Thyroid gland (tissue), 4 donors: ENCODE results near the gene CROCC2. TPM values are rescaled to one million over a fixed set of nuclear protein-coding genes. Genes with fewer than 3 reads are reported as not detected.

Experiments
- DNase-seq, 2 donors: peaks; one replicate each; pipeline ENCODE4 v3.0.0-alpha.2; 2019
- H3K27ac ChIP-seq, 3 donors: fragments of 200-600 bp; sonication (generic); 1 replicate in 2 of 3; 2 replicates in 1 of 3; pipeline ENCODE4 v1.5.1; 2016 to 2019; ENCODE audit warnings: mild to moderate bottlenecking in 1 of 3, moderate library complexity in 1 of 3
- H3K27me3 ChIP-seq: fragments of 200-600 bp; sonication (generic); one replicate; pipeline ENCODE4 v1.5.1; 2019
- H3K36me3 ChIP-seq, 2 donors: fragments of 200-600 bp; sonication (generic); one replicate each; pipeline ENCODE4 v1.5.1; 2016 to 2019
- H3K4me1 ChIP-seq, 2 donors: fragments of 200-600 bp; sonication (generic); one replicate each; pipeline ENCODE4 v1.5.1; 2017 to 2019
- H3K4me3 ChIP-seq, 3 donors: fragments of 200-600 bp; sonication (generic); replicated peaks in 1 of 3; 1 replicate in 2 of 3; 2 replicates in 1 of 3; pipeline ENCODE4 v1.5.1; 2016; ENCODE audit warnings: mild to moderate bottlenecking in 1 of 3
- H3K9me3 ChIP-seq: fragments of 200-600 bp; sonication (generic); one replicate; pipeline ENCODE4 v1.5.1; 2017
- CTCF ChIP-seq, 6 experiments: fragments of 200-600 bp in 3 of 6; fragments of 450-650 bp in 3 of 6; sonication (generic) in 3 of 6; IDR thresholded peaks; one replicate each; pipeline ENCODE4 v1.5.1; 2016 to 2019; ENCODE audit warnings: antibody characterized with exemption in 6 of 6, mild to moderate bottlenecking in 2 of 6, inconsistent platforms in 1 of 6, moderate library complexity in 1 of 6
- POLR2A ChIP-seq, 2 donors: fragments of 450-650 bp; IDR thresholded peaks; one replicate each; pipeline ENCODE4 v1.6.1; 2017; ENCODE audit warnings: antibody characterized with exemption in 2 of 2, mild to moderate bottlenecking in 2 of 2, moderate library complexity in 1 of 2
- WGBS, 2 donors: methylation state at CpG; one replicate each; pipeline ENCODE4 v1.1.5; 2017; 5-methylcytosine and 5-hydroxymethylcytosine counted together
- intact Hi-C: fragments of 100-400 bp; cut with DNase I; formaldehyde crosslinking; loops from one replicate; pipeline ENCODE4 v1.15.1; 2023
- total RNA-seq, 4 donors: library from RNA; depleted of rRNA; stranded (reverse); fragments of >200 nt; gene quantifications; one replicate each; pipeline ENCODE4 v1.2.3, GENCODE V29; 2016

The CROCC2 gene
- total RNA-seq, 4 donors from 2014 or later, result not detected

GRCh38 chr2:241040081-241040803 lies 134.1 kb downstream of the CROCC2 start:
- no peak overlapping the region for H3K27ac ChIP-seq
- H3K4me1 ChIP-seq, result peaks cover 0 to 8% of the 10 kb centered on the region in 2 donors
- no peak for TF ChIP-seq CTCF (IDR thresholded peaks at IDR 0.05)
- TF ChIP-seq POLR2A (IDR thresholded peaks at IDR 0.05), result no peak
- peaks cover 17 to 31% of the 10 kb centered on the region in 2 donors for H3K36me3 ChIP-seq
- no peak for DNase-seq
- 95 to 96% methylated on average over 7 to 13 of the region's 13 CpGs for WGBS, 2 donors
- intact Hi-C loops, result no loop called here
- no peaks in the 10 kb centered on the region for H3K27me3 ChIP-seq
- H3K4me3 ChIP-seq, result no peak overlapping the region
- H3K9me3 ChIP-seq, result no peaks in the 10 kb centered on the region

- no peaks in the 10 kb centered on the region for H3K9me3 ChIP-seq
- H3K4me3 ChIP-seq, result no peak overlapping the region
- H3K36me3 ChIP-seq, result peaks cover 17 to 31% of the 10 kb centered on the region in 2 donors
- no peaks in the 10 kb centered on the region for H3K27me3 ChIP-seq
- intact Hi-C loops, result no loop called here
- 77 to 78% methylated on average over 5 of the region's 5 CpGs for WGBS, 2 donors
- no peak for DNase-seq
- peaks cover 0 to 4% of the 10 kb centered on the region in 2 donors for H3K4me1 ChIP-seq
- TF ChIP-seq CTCF (IDR thresholded peaks at IDR 0.05), result no peak
- TF ChIP-seq POLR2A (IDR thresholded peaks at IDR 0.05), result no peak
- peak overlapping the region in 1 of 3 donors; percentile 6 for H3K27ac ChIP-seq
Observed at GRCh38 chr2:241041589-241042158, 135.5 kb downstream of the CROCC2 start.

Other genes starting within 250 kb of the CROCC2 start
- under 1 TPM in 1 of 4 donors, not detected in 3; 0.13 TPM for gene AQP12B, start 223.5 kb upstream of the CROCC2 start, total RNA-seq
- not detected for gene AQP12A, start 214.5 kb upstream of the CROCC2 start, total RNA-seq
- 1 to 10 TPM; 1.2 to 6.9 (median 4.1) TPM for gene KIF1A, start 86.1 kb upstream of the CROCC2 start, total RNA-seq
- gene AGXT, start 37.5 kb upstream of the CROCC2 start, total RNA-seq, result not detected
- under 1 TPM in 2 of 4 donors, not detected in 2; 0.33 to 0.81 TPM for gene MAB21L4, start 10.2 kb upstream of the CROCC2 start, total RNA-seq
- gene SNED1, start 92.3 kb downstream of the CROCC2 start, total RNA-seq, result 100 to 1,000 TPM in 1 of 4 donors, 10 to 100 TPM in 3; 47.7 to 122 (median 68.7) TPM
- gene MTERF4, start 196.0 kb downstream of the CROCC2 start, total RNA-seq, result 100 to 1,000 TPM in 1 of 4 donors, 10 to 100 TPM in 3; 67.8 to 110 (median 91.0) TPM
- 10 to 100 TPM in 3 of 4 donors, 1 to 10 TPM in 1; 7.0 to 29.4 (median 20.8) TPM for gene PASK, start 243.1 kb downstream of the CROCC2 start, total RNA-seq
- 10 to 100 TPM; 58.7 to 74.0 (median 68.8) TPM for gene PPP1R7, start 244.1 kb downstream of the CROCC2 start, total RNA-seq